GM19324 (cell line): ENCODE measurements around the gene BRD1.

Experiments
- ATAC-seq: cut with Tn5 transposase; IDR thresholded peaks from one replicate; pipeline ENCODE4 v1.9.1; 2021; ENCODE audit warnings: mild to moderate bottlenecking, moderate library complexity; ENCODE audit not compliant: unreplicated experiment, low FRiP score

The BRD1 gene

GRCh38 chr22:49754696-49755630 lies 72.7 kb downstream of the BRD1 start:
- no peak for ATAC-seq

DNA sequence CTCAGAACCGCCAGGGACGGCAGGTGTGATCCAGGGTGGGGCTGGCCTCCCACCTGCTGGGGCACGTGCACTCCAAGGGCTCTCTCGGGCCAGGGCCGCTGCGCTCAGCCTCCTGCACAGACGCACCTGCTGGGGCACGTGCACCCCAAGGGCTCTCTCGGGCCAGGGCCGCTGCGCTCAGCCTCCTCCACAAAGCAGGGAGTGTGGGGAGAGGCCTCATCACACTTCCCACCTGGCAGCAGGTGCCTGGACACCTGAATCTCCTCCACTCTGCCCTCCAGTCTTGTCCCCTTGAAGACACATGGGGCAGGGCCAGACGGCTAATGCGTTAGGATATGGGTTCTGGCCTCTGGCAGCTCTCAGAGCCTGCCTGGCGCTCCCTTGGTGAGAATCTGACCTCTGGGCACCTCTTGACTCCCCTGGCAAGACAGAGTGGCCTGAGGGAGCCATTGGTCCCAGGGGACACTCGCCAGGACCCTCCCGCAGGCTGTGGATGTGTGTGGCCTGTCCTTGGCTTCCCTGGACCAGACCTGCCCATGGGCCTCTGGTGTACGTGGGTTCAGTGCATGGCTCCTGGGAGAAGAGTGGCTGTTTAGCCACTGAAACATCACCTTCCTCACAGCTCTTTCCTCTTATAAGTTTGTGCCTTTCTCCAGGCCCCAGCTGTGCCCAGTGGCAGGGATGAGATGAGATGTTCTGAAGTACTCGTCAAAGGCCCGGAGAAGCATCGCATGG lies 73.5 kb downstream of the BRD1 start:
- ATAC-seq: no peak

- no peak for ATAC-seq
Observed at GRCh38 chr22:49753276-49753890, 74.3 kb downstream of the BRD1 start.

DNA sequence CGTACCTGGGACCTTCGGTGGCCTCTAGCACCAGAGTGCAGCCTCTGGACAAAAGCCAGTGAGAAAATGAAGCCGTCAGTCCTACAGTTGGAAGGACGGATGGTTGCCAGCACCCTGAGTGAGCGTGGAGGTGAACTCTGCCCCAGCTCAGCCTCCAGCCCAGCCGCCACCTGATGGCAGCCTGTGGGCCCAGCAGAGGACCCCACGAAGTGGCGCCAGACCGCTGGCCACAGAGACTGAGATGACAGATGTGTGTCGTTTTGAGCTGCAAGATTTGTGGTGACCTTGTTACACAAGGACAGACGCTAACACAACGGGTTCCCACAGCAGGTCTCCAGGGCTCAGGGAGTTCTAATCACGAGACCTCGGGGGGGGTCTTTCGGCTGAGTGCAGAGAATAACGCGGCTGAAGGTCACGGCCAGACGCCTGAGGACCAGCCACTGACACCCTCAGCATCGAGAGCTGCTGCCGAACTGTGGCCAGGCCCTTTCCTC lies 75.0 kb downstream of the BRD1 start:
- no peak for ATAC-seq

DNA sequence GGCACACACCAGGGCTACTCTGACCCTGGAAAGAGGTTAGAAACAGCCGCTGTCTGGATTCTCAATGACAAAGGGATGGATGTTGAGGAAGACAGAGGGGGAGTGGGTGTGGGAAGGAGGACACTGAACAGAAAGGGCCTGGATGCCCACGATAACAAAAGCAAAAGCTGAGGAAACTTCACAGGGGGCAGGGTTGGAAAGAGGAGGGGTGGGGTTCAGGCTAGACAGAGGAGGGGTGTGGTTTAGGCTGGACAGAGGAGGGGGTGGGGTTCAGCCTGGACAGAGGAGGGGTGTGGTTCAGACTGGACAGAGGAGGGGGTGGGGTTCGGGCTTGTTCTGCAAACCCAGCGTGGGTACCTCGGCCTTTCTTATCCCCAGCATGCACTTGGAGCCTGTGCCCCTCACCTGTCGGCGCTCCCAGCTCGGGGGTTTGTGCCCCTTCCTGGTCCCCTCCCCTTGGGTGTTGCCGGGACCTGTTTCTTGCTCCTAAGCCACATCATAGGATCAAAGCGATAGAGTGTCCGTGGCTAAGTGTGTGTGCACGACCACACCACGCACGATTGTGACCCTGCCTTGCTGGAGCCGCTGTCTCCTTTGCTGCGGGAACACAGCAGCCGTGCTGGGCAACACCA lies 75.6 kb downstream of the BRD1 start:
- no peak for ATAC-seq

GRCh38 chr22:49751318-49751965 lies 76.2 kb downstream of the BRD1 start:
- ATAC-seq: no peak

DNA sequence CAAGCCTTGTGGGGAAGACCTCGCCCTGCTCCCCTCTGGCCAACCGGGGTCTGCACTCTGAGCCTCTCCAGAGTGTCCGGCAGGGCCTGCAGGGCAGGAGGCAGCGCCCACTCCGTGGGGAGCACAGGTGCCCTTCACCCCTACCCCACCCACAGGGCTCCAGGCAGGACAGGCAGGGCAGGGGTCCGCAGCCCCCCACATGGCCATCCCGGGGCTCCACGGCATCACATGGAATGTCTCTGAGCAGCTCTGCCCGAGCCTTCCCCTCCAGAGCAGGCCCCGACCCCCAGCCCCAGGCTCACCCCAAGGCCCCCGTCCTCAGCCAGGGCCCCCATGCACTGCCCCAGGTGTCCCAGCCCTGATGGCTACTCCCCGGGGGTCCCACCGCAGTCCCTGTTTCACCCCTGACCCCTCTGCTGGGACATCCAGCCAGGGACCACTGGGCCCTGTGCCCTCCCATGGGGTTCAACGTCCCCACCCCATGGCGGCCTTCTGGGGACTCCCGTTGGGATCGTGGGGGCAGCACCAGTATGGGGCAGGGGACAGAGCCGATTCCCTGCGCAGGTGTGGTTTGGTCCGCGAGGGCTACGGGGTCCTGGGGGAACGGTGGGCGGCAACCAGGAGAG lies 77.7 kb downstream of the BRD1 start:
- ATAC-seq: no peak

DNA sequence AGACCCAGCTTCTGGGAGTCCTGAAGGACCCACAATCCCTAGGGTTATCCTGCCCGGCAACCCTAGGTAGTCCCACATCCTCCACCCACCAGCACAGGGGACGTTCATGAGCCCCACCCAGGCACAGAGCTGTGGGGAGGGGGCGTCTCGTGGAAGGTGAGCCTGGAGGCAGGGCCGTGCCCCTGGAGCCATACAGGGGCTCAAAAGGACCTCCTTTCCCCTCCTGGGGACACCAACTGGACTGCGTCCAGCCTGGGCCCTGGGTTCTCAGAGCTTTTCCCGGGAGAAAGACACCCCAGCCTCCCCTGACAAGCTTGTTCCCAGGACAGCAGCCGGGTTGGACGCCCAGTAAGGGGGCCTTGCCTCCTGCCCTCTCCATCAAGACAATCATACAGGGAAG lies 78.4 kb downstream of the BRD1 start:
- no peak for ATAC-seq

DNA sequence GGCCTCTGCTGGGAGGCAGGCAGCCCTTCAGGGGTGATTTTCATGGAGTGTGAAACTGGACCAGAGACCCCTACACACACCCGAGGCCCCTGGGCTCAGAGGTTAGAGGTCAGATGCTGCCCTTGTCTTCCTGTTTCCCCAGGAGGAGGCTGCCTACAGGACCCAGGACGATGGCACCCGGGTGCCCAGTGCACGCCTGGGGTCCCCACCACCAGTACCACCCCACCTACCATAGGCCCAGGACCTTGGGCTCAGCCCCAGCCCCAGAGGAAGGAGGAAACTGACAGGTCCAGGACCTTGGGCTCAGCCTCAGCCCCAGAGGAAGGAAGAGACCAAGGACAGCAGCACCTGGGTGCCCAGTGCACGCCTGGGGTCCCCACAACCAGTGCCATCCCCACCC lies 79.2 kb downstream of the BRD1 start:
- ATAC-seq: no peak

DNA sequence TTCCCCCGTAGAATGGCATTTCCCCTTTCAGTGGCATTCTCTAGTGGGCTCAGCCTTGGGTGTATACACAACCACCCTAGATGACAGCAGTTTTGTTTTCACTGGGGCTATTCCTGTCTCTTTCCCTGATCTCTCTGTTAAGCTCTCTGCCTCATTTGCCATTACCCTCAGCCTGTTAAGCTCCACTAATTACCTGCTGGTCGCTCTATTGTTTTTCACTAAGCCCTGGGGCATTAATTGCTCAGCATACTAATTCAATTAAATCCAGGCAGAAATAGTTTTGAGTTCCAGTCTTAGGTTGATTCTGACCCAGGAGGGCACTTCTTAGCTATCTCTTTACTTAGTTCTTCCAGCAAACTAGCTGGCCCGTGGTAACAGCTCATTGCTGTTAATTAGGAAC lies 80.0 kb downstream of the BRD1 start:
- ATAC-seq: no peak

- no peak for ATAC-seq
Observed at GRCh38 chr22:49747130-49747529, 80.5 kb downstream of the BRD1 start.

DNA sequence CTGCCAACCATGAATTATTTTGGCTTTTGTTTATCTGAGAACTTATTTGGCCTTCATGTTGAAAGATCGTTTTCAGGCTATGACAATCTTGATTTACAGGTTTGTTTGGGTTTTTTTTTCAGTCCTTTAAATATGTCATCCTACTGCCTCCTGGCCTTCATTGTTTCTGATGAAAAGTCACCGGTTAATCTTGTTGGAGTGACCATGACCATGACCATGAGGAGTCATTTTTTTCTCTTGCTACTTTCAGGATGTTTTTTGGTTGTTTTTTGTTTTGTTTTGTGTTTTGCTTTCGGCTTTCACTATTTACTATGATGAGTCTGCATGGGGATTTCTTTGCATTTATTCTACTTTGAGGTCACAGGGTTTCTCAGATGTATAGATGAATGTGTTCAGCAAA lies 81.6 kb downstream of the BRD1 start:
- no peak for ATAC-seq

DNA sequence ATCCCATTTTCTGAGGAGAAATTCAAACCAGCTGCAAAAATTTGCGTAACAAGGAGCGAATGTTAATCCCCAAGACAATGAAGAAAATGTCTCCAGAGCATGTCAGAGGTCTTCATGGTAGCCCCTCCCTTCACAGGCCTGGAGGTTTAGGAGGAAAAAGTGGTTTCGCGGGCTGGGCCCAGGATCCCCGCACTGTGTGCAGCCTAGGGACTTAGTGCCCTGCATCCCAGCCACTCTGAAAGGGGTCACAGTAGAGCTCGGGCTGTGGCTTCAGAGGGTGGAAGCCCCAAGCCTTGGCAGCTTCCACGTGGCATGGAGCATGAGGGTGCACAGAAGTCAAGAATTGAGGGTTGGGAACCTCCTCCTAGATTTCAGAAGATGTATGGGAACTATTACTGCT lies 87.4 kb downstream of the BRD1 start:
- ATAC-seq: no peak

- ATAC-seq: no peak
Observed at GRCh38 chr22:49739138-49739537, 88.5 kb downstream of the BRD1 start.

GRCh38 chr22:49738566-49738965 lies 89.1 kb downstream of the BRD1 start:
- no peak for ATAC-seq

DNA sequence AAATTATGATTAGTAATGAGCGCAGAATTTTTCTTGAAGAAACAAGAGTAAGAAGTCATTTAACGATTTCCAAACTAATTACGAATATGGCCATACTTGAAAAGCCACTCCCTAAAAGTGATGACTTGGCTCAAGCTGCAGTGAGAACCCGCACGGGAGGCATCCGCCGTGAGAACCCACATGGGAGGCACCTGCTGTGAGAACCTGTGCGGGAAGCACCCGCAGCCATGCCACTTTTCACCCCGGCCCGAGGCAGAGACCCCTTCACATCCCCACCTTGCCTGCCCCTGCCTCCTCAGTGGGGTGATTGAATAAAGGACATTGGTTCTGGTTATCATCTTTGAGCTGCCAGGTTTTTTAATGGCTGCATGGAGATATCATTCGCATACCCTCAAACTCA lies 89.7 kb downstream of the BRD1 start:
- no peak for ATAC-seq

DNA sequence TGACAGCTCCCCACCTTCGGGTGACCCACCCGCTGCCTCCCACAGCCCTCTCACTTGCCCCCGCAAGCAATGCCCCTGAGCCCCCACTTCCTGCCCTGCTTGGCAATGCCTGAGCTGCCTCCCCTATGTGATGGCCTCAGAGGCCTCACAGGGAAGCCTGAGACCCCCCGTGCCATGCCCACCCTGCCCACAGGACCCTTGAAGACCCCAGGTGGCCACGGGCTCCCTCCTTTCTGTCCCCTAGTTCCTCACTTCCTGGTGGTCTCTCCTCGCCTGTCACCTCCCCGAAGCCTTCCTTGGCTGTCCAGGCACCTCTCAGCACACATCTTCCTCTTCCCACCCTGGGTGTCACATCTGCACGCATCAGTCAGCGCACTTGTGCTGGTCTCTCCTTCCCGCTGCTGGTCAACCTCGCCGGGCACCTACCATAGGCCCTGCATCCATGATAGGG lies 90.5 kb downstream of the BRD1 start:
- ATAC-seq: no peak

GRCh38 chr22:49736538-49736937 lies 91.1 kb downstream of the BRD1 start:
- ATAC-seq: no peak

GRCh38 chr22:49735901-49736421 lies 91.7 kb downstream of the BRD1 start:
- no peak for ATAC-seq
